Omental fat pad (tissue), 4 donors: ENCODE results near the gene EXTL1. TPM values are rescaled to one million over a fixed set of nuclear protein-coding genes. Genes with fewer than 3 reads are reported as not detected.

Source experiments
- ATAC-seq: fragments of 150-250 bp; one replicate; pipeline ENCODE4 v1.9.1; 2016; ENCODE audit warnings: mild to moderate bottlenecking, moderate library complexity; ENCODE audit not compliant: low FRiP score
- DNase-seq: peaks from one replicate; pipeline ENCODE4 v3.0.0-alpha.2; 2019; ENCODE audit warnings: low spot score
- total RNA-seq, 4 donors: library from RNA; depleted of rRNA; stranded (reverse); fragments of >200 nt; gene quantifications; one replicate each; pipeline ENCODE4 v1.1.0, GENCODE V29; 2016
- TF ChIP-seq, protein P1 (sequence below), 3 donors: fragments of 450-650 bp; IDR thresholded peaks; one replicate each; pipeline ENCODE4 v1.5.1; 2016 to 2017; ENCODE audit warnings: antibody characterized with exemption in 3 of 3, mild to moderate bottlenecking in 3 of 3, moderate library complexity in 2 of 3

Gene EXTL1
- total RNA-seq, 4 donors from 2014 or later = 0.65 TPM; not detected in 3

DNA sequence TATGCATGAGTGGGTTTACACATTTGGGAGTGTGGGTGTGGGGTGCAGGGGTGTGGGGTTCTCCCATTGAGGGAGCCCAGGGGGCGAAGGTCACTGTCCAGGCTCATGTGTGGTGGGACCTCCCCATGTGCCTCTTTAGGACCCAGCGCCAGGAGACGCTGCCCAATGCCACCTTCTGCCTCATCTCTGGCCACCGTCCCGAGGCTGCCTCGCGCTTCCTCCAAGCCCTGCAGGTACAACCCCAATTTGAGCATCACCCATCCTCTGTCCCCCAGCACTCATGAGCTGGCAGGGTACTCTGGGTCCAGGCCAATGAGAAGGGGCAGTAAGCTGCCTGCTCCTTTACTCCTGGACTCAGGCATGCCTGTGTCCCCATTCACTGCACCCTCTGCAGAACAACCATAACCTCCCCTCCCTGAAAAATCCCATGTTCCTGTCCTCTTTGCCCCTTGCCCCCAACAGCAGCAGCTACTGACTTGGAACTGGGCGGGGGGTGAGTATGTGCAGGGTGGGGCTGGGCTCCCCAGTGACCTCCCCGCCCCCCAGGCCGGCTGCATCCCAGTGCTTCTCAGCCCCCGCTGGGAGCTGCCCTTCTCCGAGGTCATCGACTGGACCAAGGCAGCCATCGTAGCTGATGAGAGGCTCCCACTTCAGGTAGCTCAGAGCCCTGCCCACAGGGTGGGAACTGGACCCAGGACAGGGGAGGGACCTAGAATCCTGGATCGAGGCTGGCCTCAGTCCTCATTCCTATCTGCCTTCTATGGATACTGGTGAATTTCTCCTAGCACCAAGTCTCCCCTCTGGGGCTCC is 7.7 kb downstream of the EXTL1 start:
- TF ChIP-seq, protein P1, sequence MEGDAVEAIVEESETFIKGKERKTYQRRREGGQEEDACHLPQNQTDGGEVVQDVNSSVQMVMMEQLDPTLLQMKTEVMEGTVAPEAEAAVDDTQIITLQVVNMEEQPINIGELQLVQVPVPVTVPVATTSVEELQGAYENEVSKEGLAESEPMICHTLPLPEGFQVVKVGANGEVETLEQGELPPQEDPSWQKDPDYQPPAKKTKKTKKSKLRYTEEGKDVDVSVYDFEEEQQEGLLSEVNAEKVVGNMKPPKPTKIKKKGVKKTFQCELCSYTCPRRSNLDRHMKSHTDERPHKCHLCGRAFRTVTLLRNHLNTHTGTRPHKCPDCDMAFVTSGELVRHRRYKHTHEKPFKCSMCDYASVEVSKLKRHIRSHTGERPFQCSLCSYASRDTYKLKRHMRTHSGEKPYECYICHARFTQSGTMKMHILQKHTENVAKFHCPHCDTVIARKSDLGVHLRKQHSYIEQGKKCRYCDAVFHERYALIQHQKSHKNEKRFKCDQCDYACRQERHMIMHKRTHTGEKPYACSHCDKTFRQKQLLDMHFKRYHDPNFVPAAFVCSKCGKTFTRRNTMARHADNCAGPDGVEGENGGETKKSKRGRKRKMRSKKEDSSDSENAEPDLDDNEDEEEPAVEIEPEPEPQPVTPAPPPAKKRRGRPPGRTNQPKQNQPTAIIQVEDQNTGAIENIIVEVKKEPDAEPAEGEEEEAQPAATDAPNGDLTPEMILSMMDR (IDR thresholded peaks at IDR 0.05) = no peak
- no peak for ATAC-seq
- no peak for DNase-seq

DNA sequence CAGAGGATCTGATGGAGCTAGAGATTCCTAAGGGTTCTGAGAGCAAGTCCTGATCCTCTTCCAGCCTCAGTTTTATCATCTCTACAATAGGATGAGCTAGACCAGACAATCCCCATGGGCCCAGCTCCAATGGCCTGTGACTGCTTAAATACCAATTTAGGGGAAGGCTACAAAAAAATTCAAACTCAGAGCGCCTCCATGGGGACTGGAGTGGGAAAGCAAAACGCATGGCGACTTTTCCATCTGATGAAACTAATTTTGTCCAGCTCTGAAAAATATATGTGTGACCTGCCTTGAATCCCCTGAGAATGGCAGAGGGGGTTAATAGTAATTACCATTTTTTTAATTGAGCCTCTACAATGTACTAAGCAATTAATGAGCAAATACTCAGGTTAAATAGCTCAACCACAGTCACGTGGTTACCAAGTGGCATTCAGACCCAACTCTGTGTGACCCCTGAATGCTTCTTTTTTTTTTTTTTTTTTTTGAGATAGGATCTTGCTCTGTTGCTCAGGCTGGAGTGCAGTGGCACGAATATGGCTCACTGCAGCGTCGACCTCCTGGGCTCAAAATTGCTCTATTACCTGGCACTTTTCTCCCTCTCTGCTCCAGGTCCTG is 8.4 kb downstream of the EXTL1 start:
- no peak for ATAC-seq
- no peak for DNase-seq
- TF ChIP-seq, protein P1 (IDR thresholded peaks at IDR 0.05) = no peak

DNA sequence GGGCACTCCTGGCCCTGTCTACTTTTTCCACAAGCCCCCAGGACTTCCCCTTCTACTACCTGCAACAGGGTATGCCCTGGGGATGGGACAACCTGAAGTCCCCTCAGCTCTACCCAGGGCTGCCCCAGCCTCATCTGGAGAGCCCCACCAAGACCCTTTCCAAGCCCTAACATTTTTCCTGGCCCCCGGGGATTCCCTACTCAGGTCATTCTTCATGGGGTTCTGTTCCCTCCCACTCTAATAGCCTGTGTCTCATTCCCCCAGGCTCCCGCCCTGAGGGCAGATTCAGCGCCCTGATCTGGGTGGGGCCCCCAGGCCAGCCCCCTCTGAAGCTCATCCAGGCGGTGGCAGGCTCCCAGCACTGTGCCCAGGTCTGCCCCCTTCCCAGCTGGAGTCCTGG is 9.6 kb downstream of the EXTL1 start:
- ATAC-seq (no peak), DNase-seq (no peak)
- TF ChIP-seq, protein P1 (IDR thresholded peaks at IDR 0.05) = no peak

DNA sequence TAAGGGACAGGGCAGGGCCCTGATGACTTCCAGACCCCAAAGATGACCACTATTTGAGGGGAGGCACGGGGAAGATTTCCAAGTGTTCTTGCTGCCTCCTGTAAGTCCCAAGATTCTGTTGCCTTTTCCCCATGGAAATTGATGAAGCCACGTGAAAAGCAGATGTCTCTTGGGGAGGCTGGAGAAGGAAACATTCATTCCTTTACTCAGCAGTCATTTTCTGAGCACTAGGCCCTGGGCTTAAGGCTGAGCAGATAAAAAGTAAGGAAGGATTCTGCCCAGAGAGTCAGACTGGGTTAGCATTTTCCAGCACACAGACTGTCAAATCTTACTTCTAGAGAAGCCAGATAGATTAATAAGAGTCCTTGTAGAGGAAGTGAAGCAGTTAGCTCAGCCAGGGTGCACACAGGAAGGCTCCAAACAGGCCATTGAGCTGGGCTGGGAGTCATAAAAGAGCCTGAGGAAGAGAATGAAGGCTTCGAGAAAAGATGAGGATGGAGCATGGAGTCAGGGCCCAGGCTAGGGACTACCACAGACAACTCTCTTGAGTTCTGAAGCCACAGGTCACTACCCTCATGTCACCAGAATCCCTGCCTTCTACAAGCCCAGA is 10.1 kb downstream of the EXTL1 start:
- ATAC-seq (no peak), DNase-seq (no peak)
- TF ChIP-seq, protein P1 (IDR thresholded peaks at IDR 0.05) = no peak

DNA sequence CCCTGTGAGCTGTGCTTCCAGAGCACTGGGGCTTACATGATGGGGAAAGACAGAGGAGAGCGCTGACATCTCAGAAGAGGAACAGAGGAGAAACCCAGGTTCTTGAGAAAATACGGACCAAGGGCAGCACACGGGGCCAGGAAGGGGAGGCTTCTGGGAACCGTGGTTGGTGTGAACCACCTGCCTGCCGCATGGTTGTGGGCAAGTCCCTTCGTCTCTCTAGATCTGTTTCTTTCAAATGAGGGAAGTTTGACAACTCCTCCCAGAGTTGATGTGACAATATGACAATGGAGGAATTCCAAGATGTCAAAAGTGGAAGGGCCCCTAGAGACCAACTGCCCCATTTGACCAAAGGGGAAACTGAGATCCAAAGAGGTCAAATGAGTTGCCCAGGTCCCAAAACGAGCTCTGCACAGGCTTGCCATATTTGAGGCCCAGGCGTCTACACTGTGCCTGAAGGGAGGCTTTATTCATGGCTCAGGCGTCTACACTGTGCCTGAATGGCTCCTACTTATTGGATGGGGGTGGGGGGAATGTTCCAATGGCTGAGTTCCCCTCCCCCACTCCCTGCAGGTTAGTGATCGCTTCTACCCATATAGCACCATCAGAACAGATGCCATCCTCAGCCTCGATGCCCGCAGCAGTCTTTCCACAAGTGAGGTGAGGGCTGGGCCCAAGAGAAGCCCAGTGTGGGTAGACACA is 11.2 kb downstream of the EXTL1 start:
- TF ChIP-seq, protein P1 (IDR thresholded peaks at IDR 0.05) = no peak
- ATAC-seq (no peak), DNase-seq (no peak)

DNA sequence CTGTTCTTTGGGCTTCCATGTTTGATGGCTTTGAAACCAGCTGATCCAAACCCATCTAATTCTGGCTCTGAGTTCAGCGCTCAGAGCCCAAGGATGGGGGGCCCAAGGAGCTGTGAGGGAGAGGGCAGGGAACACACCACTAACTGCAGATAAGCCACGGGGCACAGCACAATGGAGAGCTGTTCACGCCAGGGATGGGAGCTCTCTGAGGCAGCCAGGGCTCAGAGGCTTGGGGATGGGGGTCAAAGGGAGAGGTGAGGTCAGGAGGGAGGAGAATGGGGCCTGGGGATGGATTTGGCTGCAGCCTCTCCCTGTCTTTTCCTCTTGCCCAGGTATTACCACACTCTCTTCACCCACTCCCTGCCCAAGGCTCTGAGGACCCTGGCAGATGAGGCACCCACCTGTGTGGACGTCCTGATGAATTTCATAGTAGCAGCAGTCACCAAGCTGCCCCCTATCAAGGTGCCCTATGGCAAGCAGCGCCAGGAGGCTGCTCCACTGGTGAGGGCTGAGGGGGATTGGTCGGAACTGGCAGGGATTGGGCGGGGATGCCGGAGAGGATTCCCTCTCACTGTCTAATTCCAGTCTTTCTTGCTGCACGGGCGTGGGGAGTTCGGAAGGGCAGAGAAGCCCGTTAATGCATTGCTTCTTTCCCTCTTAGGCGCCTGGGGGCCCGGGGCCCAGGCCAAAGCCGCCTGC is 13.1 kb downstream of the EXTL1 start:
- TF ChIP-seq, protein P1 (IDR thresholded peaks at IDR 0.05) = no peak
- DNase-seq = no peak
- no peak for ATAC-seq
